Esophagus (tissue), 2 donors: ENCODE data around the gene SLC46A1. TPM values are rescaled to one million over a fixed set of nuclear protein-coding genes. Genes with fewer than 3 reads are reported as not detected.

ENCODE experiments used
- H3K27ac ChIP-seq, 2 donors: one replicate each; pipeline ENCODE4 v1.5.1; 2013; ENCODE audit warnings: low read depth in 2 of 2, mild to moderate bottlenecking in 2 of 2, inconsistent platforms in 1 of 2, low read length in 1 of 2, moderate library complexity in 1 of 2
- H3K27me3 ChIP-seq, 2 donors: one replicate each; pipeline ENCODE4 v1.6.1; 2013; ENCODE audit warnings: low read length in 2 of 2, control low read depth in 1 of 2, mild to moderate bottlenecking in 1 of 2; ENCODE audit not compliant: insufficient read depth in 2 of 2, control insufficient read depth in 1 of 2
- H3K36me3 ChIP-seq, 2 donors: one replicate each; pipeline ENCODE4 v1.6.1; 2013; ENCODE audit warnings: low read length in 1 of 2; ENCODE audit not compliant: control insufficient read depth in 2 of 2, insufficient read depth in 2 of 2
- H3K4me1 ChIP-seq, 2 donors: one replicate each; pipeline ENCODE4 v1.6.1; 2013; ENCODE audit warnings: low read length in 1 of 2; ENCODE audit not compliant: control insufficient read depth in 2 of 2, insufficient read depth in 2 of 2
- H3K4me3 ChIP-seq, 2 donors: one replicate each; pipeline ENCODE4 v1.5.1; 2013; ENCODE audit warnings: low read length in 2 of 2, mild to moderate bottlenecking in 2 of 2, low read depth in 1 of 2, moderate library complexity in 1 of 2
- H3K9me3 ChIP-seq, 2 donors: one replicate each; pipeline ENCODE4 v1.6.1; 2013; ENCODE audit warnings: mild to moderate bottlenecking in 2 of 2, low read depth in 1 of 2, low read length in 1 of 2, moderate library complexity in 1 of 2; ENCODE audit not compliant: control insufficient read depth in 2 of 2, insufficient read depth in 1 of 2
- WGBS, 2 donors: extraction: QIAGEN DNeasy Blood & Tissue Kit; methylation state at CpG; one replicate each; pipeline ENCODE4 v1.1.7; 2013; 5-methylcytosine and 5-hydroxymethylcytosine counted together
- polyA plus RNA-seq, 2 donors: library from polyadenylated mRNA; stranded (reverse); fragments of 200-250 nt; gene quantifications; one replicate each; pipeline ENCODE4 v1.2.3, GENCODE V29; 2013
- donor health status: healthy with polysubstance abuse.
- donor health status: Bipolar disorder and iron deficiency.

The SLC46A1 gene
- polyA plus RNA-seq, 2 donors, result 0.86 to 1.6 TPM

- Histone ChIP-seq H3K27me3 (no peaks in the 10 kb centered on the region), H3K36me3 (no peaks in the 10 kb centered on the region), H3K27ac (no peak overlapping the region), H3K9me3 (no peaks in the 10 kb centered on the region), H3K4me1 (no peaks in the 10 kb centered on the region), H3K4me3 (no peak overlapping the region)
- 80 to 87% methylated on average over 7 to 9 of the region's 9 CpGs for WGBS, 2 donors
These were observed 20.1 kb upstream of the SLC46A1 start for GRCh38 chr17:28426081-28426519.

DNA sequence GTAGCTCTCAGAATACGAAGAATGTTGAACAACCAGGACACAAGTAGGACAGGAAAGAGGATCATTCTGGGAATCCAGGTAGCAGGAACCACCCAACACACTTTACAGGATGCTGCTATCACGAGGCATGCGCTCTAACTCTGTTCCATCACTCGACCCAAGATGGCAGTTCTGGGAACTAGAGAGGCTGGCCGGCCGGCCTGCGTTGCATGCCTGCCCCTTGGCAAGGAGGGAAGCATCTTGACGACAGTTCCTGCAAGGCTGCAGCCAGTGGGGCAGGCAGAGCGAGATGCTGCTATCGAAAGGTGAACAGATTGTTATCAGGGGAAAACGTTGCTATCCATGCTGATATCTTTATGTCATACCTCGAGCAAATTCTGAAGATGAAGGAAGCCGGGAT, 19.2 kb upstream of the SLC46A1 start:
- Histone ChIP-seq H3K9me3 (no peaks in the 10 kb centered on the region), H3K27me3 (no peaks in the 10 kb centered on the region), H3K36me3 (no peaks in the 10 kb centered on the region), H3K4me3 (no peak overlapping the region), H3K4me1 (no peaks in the 10 kb centered on the region), H3K27ac (no peak overlapping the region)
- WGBS, 2 donors, result 86% methylated on average over 13 of the region's 13 CpGs

DNA sequence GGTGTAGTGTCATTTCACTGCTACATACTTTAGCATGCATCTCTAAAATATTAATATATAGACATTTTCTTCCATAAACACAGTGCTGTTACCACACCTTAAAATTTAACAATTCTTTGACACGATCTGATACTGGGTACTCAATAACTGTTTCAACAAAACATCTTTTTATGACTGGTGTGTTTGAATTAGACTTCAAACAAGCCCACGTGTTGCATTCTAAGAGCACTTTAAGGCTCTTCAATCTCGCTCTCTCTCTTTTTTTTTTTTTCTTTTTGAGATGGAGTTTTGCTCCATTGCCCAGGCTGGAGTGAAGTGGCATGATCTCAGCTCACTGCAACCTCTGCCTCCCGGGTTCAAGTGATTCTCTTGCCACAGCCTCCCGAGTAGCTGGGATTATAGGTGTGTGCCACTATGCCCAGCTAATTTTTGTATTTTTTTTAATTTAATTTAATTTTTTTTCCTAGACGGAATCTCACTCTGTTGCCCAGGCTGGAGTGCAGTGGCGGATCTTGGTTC, 15.8 kb upstream of the SLC46A1 start:
- H3K36me3 ChIP-seq, result no peaks in the 10 kb centered on the region

DNA sequence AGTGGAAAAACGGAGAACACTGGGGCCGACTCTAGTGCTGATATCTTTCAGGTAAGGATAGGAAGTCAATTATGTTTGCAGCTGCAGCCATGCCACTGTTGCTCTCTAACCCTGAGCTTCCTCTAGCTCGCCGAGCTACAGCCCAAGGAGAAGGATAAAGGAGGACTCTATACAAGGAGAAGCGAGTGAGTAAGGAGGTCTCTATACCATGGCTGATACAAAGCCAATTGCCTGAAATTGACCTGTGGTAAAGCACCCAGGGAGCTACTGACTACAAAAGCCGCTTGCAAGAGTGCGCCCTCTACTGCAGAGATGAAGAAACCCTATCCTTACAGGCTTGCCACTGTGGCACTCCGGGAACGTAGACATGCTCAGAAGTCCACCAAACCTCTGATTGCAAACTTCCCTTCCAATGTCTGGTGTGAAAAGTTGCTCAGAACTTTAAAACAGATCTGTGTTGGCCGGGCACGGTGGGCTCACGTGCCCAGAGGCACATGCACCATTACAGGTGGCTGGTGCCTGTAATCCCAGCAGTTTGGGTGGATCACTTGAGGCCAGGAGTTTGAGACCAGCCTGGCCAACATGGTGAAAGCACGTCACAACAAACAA, 10.8 kb upstream of the SLC46A1 start:
- Histone ChIP-seq H3K36me3 (no peaks in the 10 kb centered on the region), H3K9me3 (no peaks in the 10 kb centered on the region), H3K27me3 (no peaks in the 10 kb centered on the region), H3K4me1 (no peaks in the 10 kb centered on the region), H3K4me3 (no peak overlapping the region), H3K27ac (no peak overlapping the region)
- 21 to 22% methylated on average over 13 of the region's 13 CpGs for WGBS, 2 donors

More for the DNA sequence above, 15.8 kb upstream of the SLC46A1 start:
- Histone ChIP-seq H3K4me1 (no peaks in the 10 kb centered on the region), H3K9me3 (no peaks in the 10 kb centered on the region), H3K4me3 (no peak overlapping the region), H3K27me3 (no peaks in the 10 kb centered on the region), H3K27ac (no peak overlapping the region)
- WGBS, 2 donors, result 70 to 73% methylated on average over 7 of the region's 7 CpGs

DNA sequence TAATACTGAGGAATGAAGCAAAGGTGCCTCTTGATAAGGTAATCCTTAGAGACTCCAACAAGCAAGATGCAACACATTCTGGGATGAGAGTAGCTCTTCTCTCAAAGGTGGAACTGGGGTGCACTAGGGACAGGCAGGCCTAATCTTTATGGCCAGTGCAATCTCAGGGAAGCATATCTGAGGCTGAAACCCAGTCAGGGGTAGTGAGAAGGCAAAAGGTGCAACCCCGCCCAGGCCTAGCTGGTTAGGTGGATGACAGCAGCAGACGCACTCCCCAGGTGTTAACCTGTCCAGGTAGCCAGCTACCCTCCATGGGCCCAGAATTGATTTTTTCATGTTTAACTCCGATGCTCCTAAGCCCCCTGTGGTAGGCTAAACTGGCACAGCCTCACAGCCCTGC, 9.9 kb upstream of the SLC46A1 start:
- H3K27me3 ChIP-seq, result no peaks in the 10 kb centered on the region

GRCh38 chr17:28413804-28414203, 7.8 kb upstream of the SLC46A1 start:
- 65 to 68% methylated on average over 7 of the region's 7 CpGs for WGBS, 2 donors

More for the DNA sequence above, 9.9 kb upstream of the SLC46A1 start:
- H3K36me3 ChIP-seq, result no peaks in the 10 kb centered on the region
- no peak overlapping the region for H3K27ac ChIP-seq
- no peak overlapping the region for H3K4me3 ChIP-seq
- WGBS, 2 donors, result 81 to 94% methylated on average over 3 of the region's 3 CpGs
- H3K4me1 ChIP-seq, result no peaks in the 10 kb centered on the region
- H3K9me3 ChIP-seq, result no peaks in the 10 kb centered on the region

DNA sequence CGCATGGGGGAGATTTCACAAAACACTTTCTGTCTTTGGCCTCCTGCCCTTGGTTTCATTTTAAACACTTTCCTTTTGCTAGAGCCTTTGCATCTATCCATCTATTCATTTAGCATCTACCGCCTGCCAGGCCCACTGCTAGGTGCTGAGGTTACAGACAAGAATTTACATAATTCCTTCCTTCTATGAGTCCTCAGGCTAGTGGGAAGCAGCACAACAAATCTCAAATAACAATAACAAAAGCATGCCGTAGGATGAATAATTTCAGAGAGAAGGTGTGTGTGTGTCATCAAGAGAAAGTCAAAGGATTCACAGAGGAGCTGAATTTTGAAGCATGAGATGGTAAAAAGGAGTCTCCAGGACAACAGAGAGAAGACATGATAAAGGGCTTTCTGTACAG, 6.1 kb upstream of the SLC46A1 start:
- Histone ChIP-seq H3K4me3 (no peak overlapping the region), H3K27me3 (no peaks in the 10 kb centered on the region), H3K36me3 (no peaks in the 10 kb centered on the region), H3K9me3 (no peaks in the 10 kb centered on the region), H3K4me1 (no peaks in the 10 kb centered on the region), H3K27ac (no peak overlapping the region)
- WGBS, 2 donors, result 65 to 79% methylated on average over 3 of the region's 3 CpGs

More at GRCh38 chr17:28413804-28414203, 7.8 kb upstream of the SLC46A1 start:
- no peaks in the 10 kb centered on the region for H3K9me3 ChIP-seq
- no peaks in the 10 kb centered on the region for H3K27me3 ChIP-seq
- H3K4me1 ChIP-seq, result no peaks in the 10 kb centered on the region
- no peaks in the 10 kb centered on the region for H3K36me3 ChIP-seq
- H3K27ac ChIP-seq, result no peak overlapping the region
- no peak overlapping the region for H3K4me3 ChIP-seq

DNA sequence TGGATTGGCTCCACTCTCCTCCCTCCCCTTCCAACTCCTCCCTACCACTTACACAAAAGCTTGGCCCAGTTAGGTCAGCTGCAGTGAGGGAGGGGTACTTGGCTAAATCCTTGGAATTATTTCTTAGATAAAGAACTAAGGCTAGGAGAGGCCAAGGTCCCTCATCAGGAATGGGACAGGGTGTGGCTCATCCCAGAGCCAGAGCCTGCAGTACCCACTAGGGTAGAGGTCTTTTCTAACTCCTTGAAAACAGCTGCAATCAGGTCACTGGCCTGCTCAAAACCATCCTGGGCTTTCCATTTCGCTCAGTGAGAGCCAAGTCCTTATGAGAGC, 1.9 kb upstream of the SLC46A1 start:
- Histone ChIP-seq H3K4me1 (peaks cover 0 to 10% of the 10 kb centered on the region in 2 donors), H3K36me3 (no peaks in the 10 kb centered on the region), H3K4me3 (no peak overlapping the region), H3K27ac (no peak overlapping the region), H3K9me3 (no peaks in the 10 kb centered on the region), H3K27me3 (no peaks in the 10 kb centered on the region)
- whole genome bisulfite sequencing, 2 donors, result 67 to 83% methylated on average over 1 of the region's 1 CpG

GRCh38 chr17:28407130-28407973, 1.3 kb upstream of the SLC46A1 start:
- Histone ChIP-seq H3K4me1 (peaks cover 0 to 10% of the 10 kb centered on the region in 2 donors), H3K4me3 (no peak overlapping the region), H3K36me3 (no peaks in the 10 kb centered on the region), H3K27ac (no peak overlapping the region), H3K9me3 (no peaks in the 10 kb centered on the region), H3K27me3 (no peaks in the 10 kb centered on the region)
- 63 to 68% methylated on average over 5 of the region's 5 CpGs for WGBS, 2 donors
